ENCODE data around the gene IL17RC.

- no peak for TF ChIP-seq CTCF (conservative IDR thresholded peaks at IDR 0.05 in 1 of 2, IDR thresholded peaks at IDR 0.05 in 1 of 2; ENCODE audit: low read depth in 1 of 2, low read length in 2 of 2)
- TF ChIP-seq EZH2 (IDR thresholded peaks at IDR 0.05; ENCODE audit: low read length, missing control alignments), result no peak
Measured at GRCh38 chr3:9881441-9881840, 35.5 kb upstream of the IL17RC start.
